Measurements from ENCODE around the gene PHLDB3. TPM values are rescaled to one million over a fixed set of nuclear protein-coding genes. Genes with fewer than 3 reads are reported as not detected.
A peak's percentile ranks its signal among the peaks of the same experiment; 100 is the strongest.

PHLDB3 gene
- total RNA-seq, 2 experiments from 2014 or later = 6.0 to 20.6 TPM

- H3K4me3 ChIP-seq (ENCODE audit: low read depth, low read length, poor library complexity, severe bottlenecking) = no peak overlapping the region
- no peaks in the 10 kb centered on the region for H3K9me3 ChIP-seq (ENCODE audit: low read length)
- peaks cover 7% of the 10 kb centered on the region for H3K4me1 ChIP-seq (ENCODE audit: insufficient read depth, low read length, poor library complexity, severe bottlenecking)
- no TSS peak for BruUV-seq (replicated peaks)
- H3K4me2 ChIP-seq (ENCODE audit: low read length) = no peak overlapping the region
- H4K20me1 ChIP-seq (ENCODE audit: insufficient read depth, low read length) = no peaks in the 10 kb centered on the region
- no peak overlapping the region for H2AFZ ChIP-seq (ENCODE audit: low read length)
- intact Hi-C loops (cut with micrococcal nuclease; ENCODE audit: unreplicated experiment) = loop anchor here (10.0 kb wide), 1 partner anchor 155 kb away; the partner anchor contains the start of genes IRGQ and ZNF576
- H3K27ac ChIP-seq (ENCODE audit: low read depth, low read length, poor library complexity, severe bottlenecking) = no peak overlapping the region
- no peak for TF ChIP-seq EZH2phosphoT487 (IDR thresholded peaks at IDR 0.05; ENCODE audit: borderline replicate concordance, low read depth, low read length)
- TF ChIP-seq, protein P1, sequence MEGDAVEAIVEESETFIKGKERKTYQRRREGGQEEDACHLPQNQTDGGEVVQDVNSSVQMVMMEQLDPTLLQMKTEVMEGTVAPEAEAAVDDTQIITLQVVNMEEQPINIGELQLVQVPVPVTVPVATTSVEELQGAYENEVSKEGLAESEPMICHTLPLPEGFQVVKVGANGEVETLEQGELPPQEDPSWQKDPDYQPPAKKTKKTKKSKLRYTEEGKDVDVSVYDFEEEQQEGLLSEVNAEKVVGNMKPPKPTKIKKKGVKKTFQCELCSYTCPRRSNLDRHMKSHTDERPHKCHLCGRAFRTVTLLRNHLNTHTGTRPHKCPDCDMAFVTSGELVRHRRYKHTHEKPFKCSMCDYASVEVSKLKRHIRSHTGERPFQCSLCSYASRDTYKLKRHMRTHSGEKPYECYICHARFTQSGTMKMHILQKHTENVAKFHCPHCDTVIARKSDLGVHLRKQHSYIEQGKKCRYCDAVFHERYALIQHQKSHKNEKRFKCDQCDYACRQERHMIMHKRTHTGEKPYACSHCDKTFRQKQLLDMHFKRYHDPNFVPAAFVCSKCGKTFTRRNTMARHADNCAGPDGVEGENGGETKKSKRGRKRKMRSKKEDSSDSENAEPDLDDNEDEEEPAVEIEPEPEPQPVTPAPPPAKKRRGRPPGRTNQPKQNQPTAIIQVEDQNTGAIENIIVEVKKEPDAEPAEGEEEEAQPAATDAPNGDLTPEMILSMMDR (conservative IDR thresholded peaks at IDR 0.05; ENCODE audit: low read length) = no peak
- H3K36me3 ChIP-seq (ENCODE audit: insufficient read depth, low read length) = no peaks in the 10 kb centered on the region
- ChIA-PET POLR2A (no interaction called here), CTCF (ENCODE audit: unreplicated experiment) (no interaction called here)
- H3K79me2 ChIP-seq (ENCODE audit: insufficient read depth, low read depth, low read length) = no peaks in the 10 kb centered on the region
- DNase-seq (ENCODE audit: low spot score) = no peak
- no peaks in the 10 kb centered on the region for H3K9me2 ChIP-seq (ENCODE audit: insufficient read depth, low read length)
Measured at GRCh38 chr19:43439709-43440063, 64.9 kb downstream of the PHLDB3 start.

DNA sequence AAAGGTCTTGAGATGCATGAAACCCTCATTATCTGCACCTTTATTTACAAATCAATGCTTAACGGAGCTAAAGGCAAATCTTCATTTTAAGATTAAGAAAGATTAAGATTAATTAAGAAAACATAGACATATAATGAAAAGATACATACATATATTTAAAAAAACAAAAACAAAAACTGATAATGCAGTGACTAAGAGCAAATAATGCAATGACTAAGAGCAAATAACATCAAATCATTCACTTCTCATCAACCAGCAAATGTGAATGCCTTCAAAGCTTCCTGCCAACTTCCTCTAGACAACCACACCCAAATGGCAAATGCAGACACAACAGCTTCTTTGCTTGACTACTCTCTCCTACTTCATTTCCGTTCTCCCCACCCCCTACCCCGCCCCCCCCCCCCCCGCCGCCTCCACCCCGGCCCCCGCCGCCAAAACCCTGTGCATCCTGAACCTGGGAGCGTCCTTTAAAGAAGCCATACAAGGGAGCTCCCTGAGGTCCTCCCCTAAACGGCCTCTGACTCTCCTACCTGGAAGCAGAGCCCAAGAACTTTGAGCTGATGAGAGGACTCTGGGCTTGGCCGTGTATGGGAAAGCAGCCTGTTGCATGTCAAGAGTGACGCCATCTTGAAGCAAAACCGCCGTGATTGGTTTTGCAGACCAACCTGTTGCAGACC, 65.4 kb downstream of the PHLDB3 start:
- Histone ChIP-seq H3K36me3 (ENCODE audit: insufficient read depth, low read length) (no peaks in the 10 kb centered on the region), H2AFZ (ENCODE audit: low read length) (no peak overlapping the region), H3K9me2 (ENCODE audit: insufficient read depth, low read length) (no peaks in the 10 kb centered on the region), H3K4me1 (ENCODE audit: insufficient read depth, low read length, poor library complexity, severe bottlenecking) (peaks cover 7% of the 10 kb centered on the region), H3K27ac (ENCODE audit: low read depth, low read length, poor library complexity, severe bottlenecking) (no peak overlapping the region), H3K4me2 (ENCODE audit: low read length) (peak overlapping the region; percentile 18; the same call in 1 of the 2 replicates), H4K20me1 (ENCODE audit: insufficient read depth, low read length) (no peaks in the 10 kb centered on the region), H3K4me3 (ENCODE audit: low read depth, low read length, poor library complexity, severe bottlenecking) (no peak overlapping the region), H3K9me3 (ENCODE audit: low read length) (no peaks in the 10 kb centered on the region), H3K79me2 (ENCODE audit: insufficient read depth, low read depth, low read length) (no peaks in the 10 kb centered on the region)
- DNase-seq (ENCODE audit: low spot score) = peak; percentile 13
- ChIA-PET POLR2A (interaction anchor here (0.6 kb wide), 1 partner anchor 144 kb away, joined by 6 read pairs; no protein-coding TSS in a partner anchor), CTCF (ENCODE audit: unreplicated experiment) (no interaction called here)
- intact Hi-C loops (cut with micrococcal nuclease; ENCODE audit: unreplicated experiment) = no loop called here
- BruUV-seq (replicated peaks) = no TSS peak
- TF ChIP-seq EZH2phosphoT487 (IDR thresholded peaks at IDR 0.05; ENCODE audit: borderline replicate concordance, low read depth, low read length) = no peak
- TF ChIP-seq, protein P1 (conservative IDR thresholded peaks at IDR 0.05; ENCODE audit: low read length) = no peak

DNA sequence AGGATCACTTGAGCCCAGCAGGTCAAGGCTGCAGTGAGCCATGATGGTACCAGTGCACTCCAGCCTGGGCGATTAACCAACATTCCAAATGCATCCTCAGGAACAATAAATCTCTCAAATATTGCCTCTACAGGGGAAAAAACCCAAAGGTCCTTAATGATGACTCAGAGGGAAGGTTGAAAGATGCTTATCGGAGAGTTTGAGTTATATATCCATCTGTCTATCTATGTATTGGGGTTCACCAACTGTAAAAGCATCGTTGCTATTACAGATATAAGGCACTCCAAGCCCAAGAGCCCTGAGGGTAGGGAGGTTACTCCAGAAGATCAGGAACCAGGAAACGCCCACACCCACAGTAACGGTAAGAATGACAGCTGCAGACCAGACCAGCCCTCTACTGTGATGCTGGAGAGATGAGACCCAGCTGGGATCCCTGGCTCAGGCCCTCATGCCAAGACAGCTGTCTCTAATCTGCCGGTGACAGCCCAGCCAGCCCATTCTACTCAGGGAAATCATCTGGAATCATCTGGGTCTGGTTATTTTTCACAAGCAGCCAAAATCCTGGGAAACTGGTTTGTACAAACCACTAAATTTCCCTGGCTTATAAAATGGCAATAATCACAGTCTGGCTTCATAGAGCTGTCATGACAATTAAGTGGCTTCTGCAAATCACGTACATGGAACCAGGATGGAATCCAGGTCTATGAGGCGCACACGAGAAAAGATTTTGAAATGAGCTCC, 66.1 kb downstream of the PHLDB3 start:
- no peaks in the 10 kb centered on the region for H3K9me2 ChIP-seq (ENCODE audit: insufficient read depth, low read length)
- ChIA-PET CTCF (ENCODE audit: unreplicated experiment) (no interaction called here), POLR2A (interaction anchor here (0.6 kb wide), 1 partner anchor 145 kb away, joined by 6 read pairs; no protein-coding TSS in a partner anchor)
- H2AFZ ChIP-seq (ENCODE audit: low read length) = no peak overlapping the region
- no peaks in the 10 kb centered on the region for H3K36me3 ChIP-seq (ENCODE audit: insufficient read depth, low read length)
- H4K20me1 ChIP-seq (ENCODE audit: insufficient read depth, low read length) = no peaks in the 10 kb centered on the region
- no peaks in the 10 kb centered on the region for H3K9me3 ChIP-seq (ENCODE audit: low read length)
- intact Hi-C loops (cut with micrococcal nuclease; ENCODE audit: unreplicated experiment) = no loop called here
- H3K4me3 ChIP-seq (ENCODE audit: low read depth, low read length, poor library complexity, severe bottlenecking) = no peak overlapping the region
- no peak for DNase-seq (ENCODE audit: low spot score)
- no peaks in the 10 kb centered on the region for H3K79me2 ChIP-seq (ENCODE audit: insufficient read depth, low read depth, low read length)
- H3K27ac ChIP-seq (ENCODE audit: low read depth, low read length, poor library complexity, severe bottlenecking) = no peak overlapping the region
- peak overlapping the region; percentile 18; the same call in 1 of the 2 replicates for H3K4me2 ChIP-seq (ENCODE audit: low read length)
- BruUV-seq (replicated peaks) = no TSS peak
- H3K4me1 ChIP-seq (ENCODE audit: insufficient read depth, low read length, poor library complexity, severe bottlenecking) = peaks cover 7% of the 10 kb centered on the region
- TF ChIP-seq, protein P1 (conservative IDR thresholded peaks at IDR 0.05; ENCODE audit: low read length) = no peak
- no peak for TF ChIP-seq EZH2phosphoT487 (IDR thresholded peaks at IDR 0.05; ENCODE audit: borderline replicate concordance, low read depth, low read length)

Data from OCI-LY7 (cell line).